OCI-LY1 (cell line): Measurements from ENCODE around the gene SPNS2.

Experiments
- CTCF ChIP-seq: fragments of 200-600 bp; sonication (generic), shearing (Covaris generic); IDR thresholded peaks from 2 replicates; pipeline ENCODE4 v1.5.1; 2017; ENCODE audit warnings: mild to moderate bottlenecking, antibody characterized with exemption, low read length, moderate library complexity, mixed read lengths
- EZH2 ChIP-seq: fragments of 200-600 bp; sonication (generic), shearing (Covaris generic); IDR thresholded peaks from 2 replicates; pipeline ENCODE4 v1.8.0; 2017; ENCODE audit warnings: borderline replicate concordance, mixed run types, mild to moderate bottlenecking, antibody characterized with exemption, low read length, moderate library complexity, mixed read lengths

- no peak for TF ChIP-seq CTCF
- TF ChIP-seq EZH2: no peak
Measured at GRCh38 chr17:4559139-4559791, 60.6 kb downstream of the SPNS2 start.
